Hematopoietic multipotent progenitor cell treated with erythropoietin and hydrocortisone succinate and interleukin-3 and kit ligand, for 8 days (in vitro differentiated cells): ENCODE results near the gene GATAD2B.
"Not testable (repeated sequence)": the region's sequence is repeated elsewhere in the genome, so short reads cannot be mapped to it uniquely, and the experiment has no call there.

Experiments
- DNase-seq: peaks from one replicate; pipeline ENCODE4 v3.0.0-alpha.2; 2015

GATAD2B gene

GRCh38 chr1:153929426-153929825, 6.7 kb upstream of the GATAD2B start:
- no peak for DNase-seq

DNA sequence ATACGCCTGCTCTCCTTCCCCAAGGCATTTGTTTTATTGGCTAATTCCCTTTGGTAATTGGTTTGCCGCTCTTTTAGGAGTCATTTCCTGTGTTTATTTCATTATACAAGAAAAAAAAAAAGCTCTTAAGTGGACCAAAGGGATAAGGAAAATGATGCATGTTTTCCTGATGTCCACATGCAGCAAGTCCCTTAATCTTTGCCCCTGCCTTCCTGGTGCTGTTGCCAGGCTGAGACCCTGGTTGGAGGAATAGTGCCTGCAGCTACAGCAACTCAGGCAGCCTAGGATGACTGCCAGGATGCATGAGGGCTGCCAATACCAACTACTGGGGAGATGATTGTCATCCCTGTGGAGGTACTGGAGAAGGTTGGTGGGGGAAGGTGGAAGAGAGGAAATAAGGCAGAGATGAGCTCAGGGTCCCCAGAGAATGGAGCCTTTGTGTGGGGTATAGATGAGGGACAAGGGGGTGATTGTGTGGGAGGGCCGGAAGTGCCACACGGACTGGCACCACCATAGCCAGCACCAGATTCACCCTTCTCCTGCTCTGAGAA, 6.1 kb upstream of the GATAD2B start:
- DNase-seq, result no peak

DNA sequence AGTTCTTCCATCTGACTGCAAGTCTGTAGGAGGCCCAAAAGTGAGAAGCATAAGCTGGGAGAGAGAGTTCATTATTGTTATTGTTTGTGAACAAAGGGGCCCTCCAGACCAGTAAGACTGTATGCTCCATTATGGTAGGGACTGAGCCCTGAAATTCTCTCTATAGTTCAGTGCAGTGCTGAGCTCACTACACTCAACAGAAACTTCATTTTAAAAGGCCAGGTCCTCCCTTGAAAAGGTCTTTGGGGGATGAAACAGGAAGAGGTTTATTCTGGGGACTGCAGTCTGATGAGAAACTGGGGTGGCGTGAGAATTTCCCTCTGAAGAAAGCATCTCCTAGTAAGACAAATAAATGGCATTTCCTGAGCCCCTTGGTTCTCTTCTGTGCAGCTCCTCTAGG, 5.5 kb upstream of the GATAD2B start:
- no peak for DNase-seq

- DNase-seq, result no peak
These were observed 3.6 kb upstream of the GATAD2B start for GRCh38 chr1:153926405-153926804.

DNA sequence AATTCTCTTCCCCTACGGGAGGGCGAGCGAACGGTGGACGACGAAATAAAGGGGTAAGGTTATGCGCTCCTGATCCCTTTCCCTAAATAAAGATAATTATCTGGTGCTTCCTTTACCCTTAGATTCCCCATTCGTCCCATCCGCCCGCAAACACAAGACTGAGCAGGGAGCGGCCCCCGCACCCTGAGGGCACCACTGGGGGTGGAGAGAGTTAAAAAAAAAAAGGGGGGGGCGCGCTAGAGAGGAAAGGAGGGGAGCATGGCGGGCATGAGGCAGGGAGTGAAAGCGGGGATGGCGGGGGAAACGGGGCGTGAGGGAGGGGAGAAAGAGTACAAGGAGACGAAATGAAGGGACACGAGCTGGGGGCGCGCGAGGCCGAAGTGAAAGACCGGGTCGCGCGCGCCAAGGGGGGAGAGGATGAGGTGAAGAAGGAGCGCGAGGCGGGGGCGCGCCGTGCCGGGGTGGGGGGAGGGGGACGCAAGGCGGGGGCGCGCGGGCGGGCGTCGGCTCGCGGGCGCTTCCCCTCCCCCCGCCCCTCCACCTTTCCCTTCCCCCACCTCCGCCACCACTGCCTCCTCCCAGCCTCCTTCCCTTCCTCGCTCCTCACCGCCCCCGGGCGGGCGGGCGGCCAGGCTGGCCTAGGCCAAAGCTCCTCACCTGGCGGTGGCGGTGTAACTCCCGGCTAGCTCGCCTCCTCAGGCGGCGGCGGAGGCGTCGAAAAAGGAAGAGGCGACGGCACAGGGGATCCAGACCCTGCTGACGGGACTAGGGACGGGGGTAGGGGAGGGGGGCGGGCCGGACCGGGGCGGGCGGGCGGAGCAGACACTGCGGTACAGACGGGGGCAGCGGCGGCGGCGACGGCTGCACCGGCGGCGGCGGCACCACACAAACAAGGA, 448 bp downstream of the GATAD2B start:
- DNase-seq, result peak; percentile 69

DNA sequence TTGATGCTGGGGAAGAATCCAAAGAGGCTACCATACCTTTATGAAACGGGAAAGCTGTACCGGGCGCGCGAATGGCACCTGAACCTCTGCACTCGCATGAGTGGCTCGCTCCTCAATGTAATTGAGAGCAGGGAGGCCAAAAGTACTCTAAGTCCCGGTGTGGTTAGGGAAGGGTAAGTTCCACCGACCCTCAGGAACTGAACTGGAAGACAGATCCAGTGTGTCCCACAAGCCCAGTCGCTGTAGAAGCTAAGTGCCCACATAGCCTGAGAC, 1.0 kb downstream of the GATAD2B start:
- peak; percentile 12 for DNase-seq

DNA sequence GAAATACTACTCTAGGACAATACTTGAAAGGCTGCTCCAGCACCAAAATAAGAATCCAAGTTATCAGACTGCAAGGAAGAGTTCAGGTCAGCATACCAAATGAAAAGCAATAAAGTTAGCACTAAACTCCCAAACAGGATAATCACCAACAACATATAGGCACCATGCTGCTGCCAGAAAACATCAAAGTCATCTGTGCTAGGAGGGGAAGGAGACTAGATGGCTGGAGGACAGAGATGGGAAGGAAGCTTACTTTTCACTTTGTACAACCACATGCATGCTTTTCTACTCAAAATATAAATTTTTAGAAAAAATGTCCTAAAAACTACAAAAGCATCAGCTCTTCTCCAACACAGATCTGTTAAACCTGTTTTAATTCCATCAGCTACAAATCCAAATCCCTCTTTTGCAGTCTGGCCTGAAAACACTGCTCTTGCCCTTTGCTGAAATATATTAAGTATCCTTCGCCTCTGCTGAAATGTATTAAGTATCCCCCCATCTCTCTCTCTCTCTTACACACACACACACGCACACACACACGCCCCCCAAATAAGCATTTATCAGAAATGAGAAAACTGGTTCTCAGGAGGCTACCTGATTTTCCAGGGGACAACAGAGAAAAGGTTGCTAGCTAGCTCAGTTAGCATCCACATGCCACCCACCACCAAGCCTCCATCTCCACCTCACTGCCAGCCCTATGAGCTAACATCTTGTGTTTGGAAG, 1.5 kb downstream of the GATAD2B start:
- peak; percentile 11 for DNase-seq

DNA sequence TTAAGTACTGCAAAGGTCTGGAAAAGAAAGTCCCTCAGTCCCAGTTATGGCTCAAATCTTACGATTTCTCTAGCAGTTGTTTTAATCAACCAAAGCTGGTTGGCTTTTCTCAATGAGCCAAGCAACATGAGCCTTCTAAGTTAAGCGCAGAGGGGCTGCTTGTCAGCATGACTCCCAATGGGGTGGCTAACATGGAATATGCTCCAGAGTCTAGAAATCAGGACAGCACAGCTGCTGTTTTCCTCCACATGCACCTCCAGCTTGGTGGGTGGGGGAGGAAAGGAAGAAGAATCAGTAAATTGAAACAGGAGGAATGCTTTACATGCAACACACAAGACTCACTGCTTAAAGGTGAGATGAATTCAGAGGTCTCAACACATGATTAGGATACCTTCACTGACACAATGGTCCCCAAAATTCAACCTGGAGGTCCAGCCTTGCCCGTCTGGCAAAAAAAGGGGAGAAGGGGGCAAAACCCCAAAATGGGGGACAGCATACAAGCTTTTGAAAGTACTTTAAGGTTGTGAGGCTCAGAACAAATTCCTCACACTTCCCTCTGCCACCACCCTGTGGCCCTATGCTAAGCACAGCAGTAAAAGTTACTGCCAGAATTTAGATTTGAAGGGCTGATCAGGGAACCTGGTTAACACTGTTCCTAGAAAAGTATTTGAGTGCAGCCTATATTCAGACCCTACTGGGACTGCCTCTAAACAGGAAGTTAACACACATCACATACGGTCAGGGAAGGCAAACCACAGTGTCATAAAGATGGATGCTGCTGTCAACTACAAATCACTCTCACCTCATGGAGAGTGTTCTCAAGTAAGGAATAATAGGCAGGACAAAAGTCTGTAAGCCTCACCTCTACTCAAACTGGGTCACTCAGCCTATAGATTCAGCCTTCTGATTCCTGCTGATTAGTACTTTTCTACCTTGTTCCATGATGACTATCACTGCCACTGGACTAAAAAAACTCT, 2.6 kb downstream of the GATAD2B start:
- peak; percentile 61 for DNase-seq

GRCh38 chr1:153916297-153916696, 6.5 kb downstream of the GATAD2B start:
- no peak for DNase-seq

- DNase-seq, result no peak
These were observed 10.4 kb downstream of the GATAD2B start for GRCh38 chr1:153912349-153912748.

DNA sequence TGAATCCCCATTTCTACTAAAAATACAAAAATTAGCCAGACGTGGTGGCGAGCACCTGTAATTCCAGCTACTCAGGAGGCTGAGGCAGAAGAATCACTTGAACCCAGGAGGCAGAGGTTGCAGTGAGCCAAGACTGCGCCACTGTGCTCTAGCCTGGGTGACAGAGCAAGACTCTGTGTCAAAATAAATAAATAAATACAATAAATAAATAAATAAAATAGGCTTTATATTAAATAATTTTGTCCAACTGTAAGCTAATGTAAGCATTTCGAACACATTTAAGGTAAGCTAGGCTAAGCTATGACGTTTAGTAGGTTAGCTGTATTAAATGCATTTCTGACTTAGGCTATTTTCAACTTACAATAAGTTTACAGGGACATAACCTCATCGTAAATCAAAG, 12.2 kb downstream of the GATAD2B start:
- DNase-seq, result not testable (repeated sequence)

GRCh38 chr1:153908071-153908470, 14.7 kb downstream of the GATAD2B start:
- no peak for DNase-seq

DNA sequence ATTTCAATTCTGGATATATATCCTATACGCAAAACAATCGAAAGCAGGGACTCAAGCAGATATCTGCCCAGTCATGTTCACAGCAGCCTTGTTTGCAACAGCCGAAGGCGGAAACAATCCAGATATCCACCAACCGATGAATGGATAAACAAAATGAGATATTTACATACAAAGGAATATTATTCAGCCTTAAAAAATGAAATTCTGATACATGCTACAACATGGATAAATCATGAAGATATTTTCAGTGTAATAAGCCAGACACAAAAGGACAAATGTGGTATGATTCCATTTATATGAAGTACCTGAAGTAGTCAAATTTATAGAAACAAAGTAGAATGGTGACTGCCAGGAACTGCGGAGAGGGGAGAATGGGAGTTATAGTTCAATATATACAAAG, 15.6 kb downstream of the GATAD2B start:
- DNase-seq, result no peak

GRCh38 chr1:153906396-153906795, 16.4 kb downstream of the GATAD2B start:
- no peak for DNase-seq

DNA sequence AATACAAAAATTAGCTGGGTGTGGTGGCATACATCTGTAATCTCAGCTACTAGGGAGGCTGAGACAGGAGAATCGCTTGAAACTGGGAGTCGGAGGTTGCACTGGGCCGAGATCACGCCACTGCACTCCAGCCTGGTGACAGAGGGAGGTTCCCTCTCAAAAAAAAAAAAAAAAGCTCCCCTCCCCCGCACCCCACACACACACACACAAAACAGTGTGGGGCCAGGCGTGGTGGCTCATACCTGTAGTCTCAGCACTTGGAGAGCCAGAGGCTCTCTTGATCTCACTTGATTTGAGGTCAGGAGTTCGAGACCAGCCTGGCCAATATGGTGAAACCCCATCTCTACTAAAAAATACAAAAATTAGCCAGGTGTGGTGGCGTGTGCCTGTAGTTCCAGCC, 16.9 kb downstream of the GATAD2B start:
- not testable (repeated sequence) for DNase-seq

DNA sequence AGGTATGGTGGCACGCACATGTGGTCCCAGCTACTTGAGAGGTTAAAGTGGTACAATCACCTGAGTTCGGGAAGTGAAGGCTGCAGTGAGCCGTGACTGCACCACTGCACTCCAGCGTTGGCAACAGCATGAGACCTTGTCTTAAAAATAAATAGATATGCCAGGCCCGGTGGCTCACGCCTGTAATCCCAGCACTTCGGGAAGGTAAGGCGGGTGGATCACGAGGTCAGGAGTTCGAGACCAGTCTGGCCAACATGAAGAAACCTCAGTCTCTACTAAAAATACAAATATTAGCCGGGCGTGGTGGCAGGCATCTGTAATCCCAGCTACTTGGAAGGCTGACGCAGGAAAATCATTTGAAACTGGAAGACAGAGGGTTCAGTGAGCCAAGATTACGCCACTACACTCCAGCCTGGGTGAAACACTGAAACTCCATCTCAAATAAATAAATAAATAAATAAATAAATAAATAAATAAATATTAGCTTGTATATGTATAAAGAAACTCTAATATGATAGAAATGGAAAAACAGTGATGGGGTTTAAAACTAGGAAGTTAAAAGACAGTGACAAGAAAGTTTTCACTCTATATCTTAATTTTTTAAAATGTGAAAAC, 18.8 kb downstream of the GATAD2B start:
- DNase-seq, result no peak

DNA sequence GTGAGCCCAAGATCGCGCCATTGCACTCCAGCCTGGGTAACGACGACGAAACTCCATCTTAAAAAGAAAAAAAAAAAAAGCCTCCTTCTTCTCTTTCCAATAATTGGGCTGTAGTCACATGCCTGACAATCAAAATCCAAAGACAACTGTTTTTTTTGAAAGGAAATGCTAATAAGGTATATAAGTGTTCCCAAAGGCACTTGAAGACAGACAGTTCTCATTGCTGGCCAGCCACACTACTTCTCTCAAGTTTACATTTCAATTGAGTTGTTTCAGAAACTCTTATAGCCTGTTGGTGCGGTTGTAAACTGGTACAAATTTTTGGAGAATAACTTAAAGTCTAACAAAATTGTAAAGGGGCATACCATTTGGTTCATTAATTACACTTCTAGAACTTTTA, 23.3 kb downstream of the GATAD2B start:
- no peak for DNase-seq

GRCh38 chr1:153895866-153896265, 26.9 kb downstream of the GATAD2B start:
- not testable (repeated sequence) for DNase-seq

GRCh38 chr1:153891042-153891441, 31.7 kb downstream of the GATAD2B start:
- not testable (repeated sequence) for DNase-seq

GRCh38 chr1:153888533-153888932, 34.2 kb downstream of the GATAD2B start:
- DNase-seq, result peak; percentile 69

DNA sequence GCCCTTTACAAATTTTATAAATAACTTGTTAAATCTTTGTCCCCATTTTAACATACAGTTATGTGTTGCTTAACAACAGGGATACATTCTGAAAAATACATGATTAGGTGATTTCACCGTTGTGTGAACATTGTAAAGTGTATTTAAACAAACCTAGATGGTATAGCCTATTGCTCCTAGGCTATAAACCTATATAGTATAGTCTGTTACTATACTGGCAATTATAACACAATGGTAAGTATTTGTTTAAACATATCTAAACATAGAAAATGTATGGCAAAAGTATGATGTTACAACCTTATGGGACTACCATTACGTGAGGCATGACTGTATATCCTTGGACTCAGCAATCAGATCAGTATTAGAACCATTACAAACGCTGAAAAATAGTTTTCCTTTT, 36.6 kb downstream of the GATAD2B start:
- no peak for DNase-seq

- peak; percentile 89 for DNase-seq
These were observed 39.5 kb downstream of the GATAD2B start for GRCh38 chr1:153883223-153883622.
